NCI-H446 treated with DMSO at 0.1 percent for 48 hours (cell line): Measurements from ENCODE around the gene ADAMTS17.

Experiments
- DNase-seq: peaks from one replicate; lab custom pipeline; 2025; lab: John Stamatoyannopoulos, UW

ADAMTS17 gene

DNA sequence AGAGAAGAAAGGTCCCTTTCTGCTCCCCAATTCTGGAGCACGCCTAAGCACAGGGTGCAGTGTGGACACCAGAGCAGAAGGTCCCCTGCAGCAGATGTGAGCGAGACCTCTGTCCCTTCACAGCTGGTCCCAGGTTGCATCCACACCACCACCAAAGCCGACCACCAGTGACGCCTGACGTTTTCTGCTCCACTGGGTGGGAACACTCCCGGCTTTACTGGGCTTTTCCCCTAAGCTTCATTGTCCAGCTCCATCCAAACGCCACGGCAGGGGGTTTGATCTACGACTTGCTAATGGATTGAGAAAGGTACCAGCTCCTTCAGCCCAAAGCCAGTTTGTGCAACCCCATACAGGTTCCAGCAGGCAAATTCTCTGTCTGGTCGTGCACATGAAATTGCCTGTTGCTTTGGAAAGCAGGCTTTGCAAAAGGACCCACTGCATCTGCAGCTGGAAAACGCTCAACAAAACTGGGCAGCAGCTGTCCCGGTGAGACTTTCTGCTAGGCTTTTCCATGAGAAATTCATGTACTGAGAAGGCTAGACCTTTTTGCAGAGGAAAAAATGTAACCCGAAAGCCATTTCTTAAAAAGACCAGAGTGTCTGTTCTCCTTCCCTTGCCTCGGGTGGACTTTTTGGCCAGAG lies 31.1 kb downstream of the ADAMTS17 start:
- DNase-seq: no peak

DNA sequence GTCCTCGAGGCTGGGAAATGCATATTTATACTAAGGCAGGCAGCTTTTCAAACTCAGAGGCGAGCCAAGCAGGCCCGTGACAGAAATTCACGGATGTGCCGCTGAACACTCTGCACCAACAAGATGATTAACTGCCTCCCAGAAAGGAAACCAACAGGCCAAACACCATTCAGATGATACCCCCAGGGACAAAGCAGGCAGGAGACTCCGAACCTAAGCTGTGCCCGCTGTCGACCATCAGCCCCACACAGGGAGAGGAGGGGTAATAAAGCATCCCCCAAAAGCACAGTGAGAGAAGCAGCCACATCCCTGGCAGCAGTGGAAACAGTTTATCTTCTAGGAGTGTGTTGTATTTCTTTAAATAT lies 31.8 kb downstream of the ADAMTS17 start:
- DNase-seq: no peak

DNA sequence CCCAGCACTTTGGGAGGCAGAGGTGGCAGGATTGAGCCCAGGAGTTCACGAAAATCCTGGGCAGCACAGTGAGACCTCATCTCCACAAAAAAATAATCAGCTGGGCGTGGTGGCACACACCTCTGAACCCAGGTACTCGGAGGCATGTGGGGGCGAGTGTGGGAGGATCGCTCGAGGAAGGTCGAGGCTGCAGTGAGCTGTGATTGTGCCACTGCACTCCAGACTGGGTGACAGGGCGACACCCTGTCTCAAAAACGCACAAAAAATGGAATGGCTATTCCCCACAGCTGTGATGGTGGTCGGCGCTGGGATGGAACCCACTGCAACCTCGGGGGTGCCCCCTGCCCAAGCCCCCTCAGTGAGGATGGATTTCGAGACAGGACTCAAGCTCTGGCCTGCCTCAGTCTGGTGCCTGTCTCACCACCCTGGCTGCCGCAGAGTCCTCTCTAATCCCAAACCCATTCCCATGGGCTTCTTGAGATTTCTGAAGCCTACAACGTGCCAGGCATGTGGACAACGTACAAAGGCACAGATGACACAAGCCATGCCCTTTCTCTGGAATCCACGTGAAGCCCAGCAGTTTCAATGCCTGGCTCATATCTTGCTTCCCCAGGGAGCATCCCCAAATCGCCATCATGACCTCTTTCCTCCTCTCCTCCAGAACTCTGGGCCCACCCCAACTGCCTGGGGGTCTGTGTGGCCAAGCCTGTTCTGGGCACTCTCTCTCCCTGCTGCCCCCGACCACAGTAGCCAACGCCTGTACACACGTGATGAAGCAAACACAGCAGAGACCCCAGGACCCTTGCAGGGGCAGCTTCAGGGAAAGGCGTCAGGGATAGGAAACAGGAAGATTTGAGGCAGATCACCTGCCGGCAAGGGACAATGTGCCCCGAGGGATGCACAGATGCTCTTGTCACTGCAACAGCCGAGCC lies 32.4 kb downstream of the ADAMTS17 start:
- DNase-seq: no peak

DNA sequence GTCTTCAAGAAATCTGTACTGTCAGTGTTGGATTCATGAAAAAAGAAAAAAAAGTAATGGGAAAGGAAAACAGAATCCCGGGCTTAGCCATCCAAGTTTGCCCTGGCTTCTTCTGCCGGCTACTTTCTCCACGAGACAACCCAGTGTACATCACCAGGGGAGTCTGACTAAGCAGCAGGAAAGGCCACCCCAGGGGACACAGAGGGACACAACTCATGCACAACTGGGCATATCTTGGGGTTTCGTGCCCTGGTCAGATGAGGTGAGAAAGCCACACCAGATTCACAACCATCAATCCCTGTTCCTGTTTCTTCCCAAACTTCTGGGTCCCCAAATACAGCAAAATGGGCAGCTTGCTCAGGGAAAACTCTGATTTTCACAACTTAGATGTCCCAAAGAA lies 33.2 kb downstream of the ADAMTS17 start:
- DNase-seq: no peak

DNA sequence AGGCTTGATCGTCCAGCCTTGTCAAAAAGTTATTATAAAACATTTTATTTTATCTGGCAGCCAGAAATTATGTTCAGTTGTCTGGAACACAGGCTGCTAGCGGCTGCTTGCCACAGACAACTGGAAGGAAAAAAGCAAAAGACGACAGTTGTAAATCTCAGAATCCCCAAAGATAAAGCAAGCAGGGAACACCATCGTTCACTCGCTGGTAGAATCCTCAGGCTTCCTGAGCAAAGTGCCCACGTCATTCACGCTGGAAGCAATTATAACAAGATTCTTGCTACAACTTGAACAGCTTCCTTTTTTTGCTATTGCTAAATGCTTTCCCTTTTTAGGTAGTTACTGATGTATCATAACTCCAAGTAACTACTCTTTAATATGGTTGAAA lies 33.6 kb downstream of the ADAMTS17 start:
- no peak for DNase-seq

DNA sequence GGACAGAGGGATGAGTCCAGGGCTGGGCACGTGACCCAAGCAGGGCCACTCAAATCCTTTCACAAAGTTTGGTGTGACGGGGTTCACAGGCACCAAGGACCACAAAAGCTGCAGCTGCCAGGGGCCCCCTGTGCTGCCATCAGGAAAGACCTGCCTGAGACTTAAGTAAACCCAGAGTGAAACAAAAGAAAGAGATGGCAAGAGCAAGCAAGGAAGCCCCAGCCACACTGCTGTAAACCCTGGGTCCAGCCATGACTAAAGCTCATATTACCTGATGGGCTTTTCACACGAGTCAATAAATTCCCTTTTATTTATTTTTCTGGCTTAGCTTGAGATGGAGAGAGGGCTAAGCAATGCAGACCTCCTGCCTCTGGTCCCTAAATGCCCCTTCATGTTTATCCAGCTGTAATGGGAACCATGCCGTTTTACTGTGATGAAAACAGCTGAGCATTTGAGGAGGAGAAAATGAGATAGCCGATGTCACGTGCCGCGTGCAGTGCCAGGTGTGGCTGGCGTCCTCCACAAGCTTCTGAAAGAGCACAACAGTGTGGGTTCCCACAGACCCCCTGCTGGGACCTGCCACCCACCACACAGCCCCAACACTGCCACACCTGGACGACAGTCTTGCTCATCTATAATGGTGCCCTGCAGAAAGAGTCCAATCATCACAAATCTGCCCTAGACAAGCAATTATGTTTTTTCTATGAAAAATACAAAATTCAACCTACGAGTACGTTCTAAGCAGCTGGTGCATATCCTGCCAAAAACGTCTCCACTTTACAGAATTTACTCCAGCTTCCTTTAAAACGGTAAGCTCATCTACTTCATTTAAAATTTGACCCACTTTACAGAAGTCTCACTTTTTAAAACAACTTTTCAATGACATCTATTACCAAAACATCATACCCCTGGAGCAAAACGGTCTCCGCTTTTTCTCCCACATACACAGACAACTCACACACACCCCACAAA lies 34.2 kb downstream of the ADAMTS17 start:
- no peak for DNase-seq

DNA sequence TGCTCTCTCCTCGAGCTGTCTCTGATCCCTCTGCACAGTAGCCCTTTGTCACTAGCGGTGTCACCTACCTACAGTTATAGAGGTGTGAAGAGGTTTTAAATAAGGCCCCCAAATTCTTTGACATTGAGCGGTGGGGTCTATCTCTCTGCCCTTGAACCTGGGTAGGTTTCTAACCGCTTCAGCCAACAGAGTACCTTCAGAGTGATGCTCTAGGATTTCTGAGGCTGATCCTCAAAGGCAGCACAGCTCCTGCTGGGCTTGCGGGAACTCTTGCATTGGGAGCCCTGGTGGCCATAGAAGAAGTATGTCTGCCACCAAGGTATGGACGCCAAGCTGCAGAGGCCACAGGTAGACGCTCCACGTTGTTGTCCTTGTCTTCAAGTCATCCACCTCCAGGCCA lies 35.7 kb downstream of the ADAMTS17 start:
- no peak for DNase-seq

DNA sequence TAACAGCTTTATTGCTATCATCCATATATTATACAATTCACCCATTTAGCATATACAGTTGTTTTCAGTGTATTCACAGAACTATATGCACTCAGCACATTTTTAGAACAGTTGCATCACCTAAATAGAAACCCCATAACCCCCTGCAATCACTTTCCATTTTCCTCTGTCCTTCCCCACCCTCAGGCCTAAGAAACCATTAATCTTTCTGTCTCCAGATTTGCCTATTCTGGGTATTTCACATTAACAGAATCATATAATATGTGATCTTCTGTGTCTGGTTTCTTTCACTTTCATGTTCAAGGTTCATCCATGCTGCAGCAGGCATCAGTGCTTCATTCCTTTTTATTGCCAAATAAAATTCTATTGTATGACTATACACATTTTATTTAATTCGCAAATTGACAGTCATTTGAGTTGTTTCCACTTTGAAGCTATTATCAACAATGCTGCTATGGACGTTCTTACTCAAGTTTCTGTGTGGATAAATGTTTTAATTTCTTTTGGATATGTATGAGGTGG lies 39.8 kb downstream of the ADAMTS17 start:
- DNase-seq: no peak

DNA sequence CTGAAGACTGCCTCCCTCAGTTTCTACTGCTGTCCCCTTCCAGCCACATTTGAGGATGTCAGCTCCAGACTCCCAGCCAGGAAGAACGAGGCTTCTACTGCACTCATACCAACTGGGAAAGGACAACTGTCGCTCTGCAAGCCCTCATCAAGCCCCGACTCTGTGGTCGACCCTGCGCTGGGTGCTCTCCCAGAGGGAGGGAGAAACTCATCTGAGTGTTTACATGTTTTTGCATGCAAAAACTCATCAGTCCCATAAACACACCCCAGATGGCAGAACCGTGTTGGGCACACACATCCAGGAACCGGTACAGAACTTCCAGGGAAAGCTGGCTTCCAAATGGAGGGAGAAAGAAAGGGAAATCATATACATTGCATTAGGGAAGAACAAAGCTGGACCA lies 43.5 kb downstream of the ADAMTS17 start:
- no peak for DNase-seq

DNA sequence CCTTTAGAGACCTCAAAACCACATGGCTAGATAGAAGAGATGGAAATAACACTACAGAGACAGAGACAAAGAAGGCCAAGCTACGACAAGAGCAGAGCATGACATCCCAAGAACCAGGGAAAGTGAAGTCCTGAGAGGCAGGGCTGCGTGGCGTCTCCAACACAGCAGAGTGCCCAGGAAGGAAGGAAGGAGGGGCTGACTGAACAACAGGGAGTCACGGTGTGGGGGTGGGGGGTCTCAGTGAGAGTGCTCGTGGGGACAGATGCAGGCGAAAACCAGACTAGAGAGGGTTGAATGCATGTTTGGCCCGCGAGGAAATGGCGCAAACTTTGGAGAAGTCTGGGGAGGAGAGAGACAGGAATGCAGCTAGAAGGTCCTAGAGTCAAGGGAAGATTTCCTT lies 44.0 kb downstream of the ADAMTS17 start:
- no peak for DNase-seq

DNA sequence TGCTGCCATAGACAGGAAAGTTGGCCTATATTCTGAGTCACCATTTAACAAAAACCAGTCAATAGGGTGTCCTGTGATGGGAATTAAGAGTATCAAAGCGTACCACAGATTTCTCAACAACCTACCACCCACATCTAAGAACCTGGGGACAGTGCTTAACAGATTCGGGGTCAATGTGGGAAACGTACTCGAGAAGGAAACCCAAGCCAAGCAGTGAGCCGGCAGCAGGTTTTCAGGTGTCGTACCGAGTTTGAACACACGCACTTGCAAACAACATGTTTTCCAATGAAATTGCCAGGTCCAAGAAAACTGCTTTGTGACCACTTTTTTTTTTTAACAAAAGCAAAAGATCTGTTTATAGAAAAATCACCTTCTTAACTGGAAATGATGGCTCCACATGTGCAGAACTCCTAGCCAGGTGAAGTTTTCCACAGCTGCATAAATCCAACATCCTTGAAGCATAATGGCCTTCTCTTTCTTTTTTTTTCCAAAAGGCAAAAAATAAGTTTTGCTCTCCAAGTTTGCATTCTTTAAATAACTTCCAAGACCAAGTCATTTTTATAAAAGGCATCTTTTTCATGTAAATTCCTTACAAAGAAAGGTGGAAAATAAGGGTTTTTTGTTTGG lies 45.7 kb downstream of the ADAMTS17 start:
- DNase-seq: no peak

DNA sequence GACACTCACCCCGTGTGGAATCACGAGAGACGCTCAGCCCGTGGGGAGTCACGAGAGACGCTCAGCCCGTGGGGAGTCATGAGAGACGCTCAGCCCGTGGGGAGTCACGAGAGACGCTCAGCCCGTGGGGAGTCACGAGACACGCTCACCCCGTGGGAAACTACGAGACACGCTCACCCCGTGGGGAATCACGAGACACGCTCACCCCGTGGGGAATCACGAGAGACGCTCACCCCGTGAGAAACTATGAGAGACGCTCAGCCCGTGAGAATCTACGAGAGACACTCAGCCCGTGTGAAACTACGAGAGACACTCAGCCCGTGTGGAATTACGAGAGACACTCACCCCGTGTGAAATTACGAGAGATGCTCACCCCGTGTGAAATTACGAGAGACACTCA lies 49.8 kb downstream of the ADAMTS17 start:
- no peak for DNase-seq

DNA sequence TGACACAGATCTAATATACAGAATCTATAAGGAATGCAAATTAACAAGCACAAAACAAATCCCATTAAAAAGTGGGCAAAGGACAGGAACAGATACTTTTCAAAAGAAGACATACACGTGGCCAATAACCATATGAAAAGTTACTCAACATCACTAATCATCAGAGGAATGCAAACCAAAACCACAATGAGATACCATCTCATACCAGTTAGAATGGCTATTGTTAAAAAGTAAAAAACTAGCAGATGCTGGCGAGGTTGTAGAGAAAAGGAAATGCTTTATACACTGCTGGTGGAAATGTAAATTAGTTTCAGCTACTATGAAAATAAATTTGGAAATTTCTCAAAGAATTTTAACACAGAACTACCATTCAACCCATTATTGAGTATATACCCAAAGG lies 50.7 kb downstream of the ADAMTS17 start:
- no peak for DNase-seq

DNA sequence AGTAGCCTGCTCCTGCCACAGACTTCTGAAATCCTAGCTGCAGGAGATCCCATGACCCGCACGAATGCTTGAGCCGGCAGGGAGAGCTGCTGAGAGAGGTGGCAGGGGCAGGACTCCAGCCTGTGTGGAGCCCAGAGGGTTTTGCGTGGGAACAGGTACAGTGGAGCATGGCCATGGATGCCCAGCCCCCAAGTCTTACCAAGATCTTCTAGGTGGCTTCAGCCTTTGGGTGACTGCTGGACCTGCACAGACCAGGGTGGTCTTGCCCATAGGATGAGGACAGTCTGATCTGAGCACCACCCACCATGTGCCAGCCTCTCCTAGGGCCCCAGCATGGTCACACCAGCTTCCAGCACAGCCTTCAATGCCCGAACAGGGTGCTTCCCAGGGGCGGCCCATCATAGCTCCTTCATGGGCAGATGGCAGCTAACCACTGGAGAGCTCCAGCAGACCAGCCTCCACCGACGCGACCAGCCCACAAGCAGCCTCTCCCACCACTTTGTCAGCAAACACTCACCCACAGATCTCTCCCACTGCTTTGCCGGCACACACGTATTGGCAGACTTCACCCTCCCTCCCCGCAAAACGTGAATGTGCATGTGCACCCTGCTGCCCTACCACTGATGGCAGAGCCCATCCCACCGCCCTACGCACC lies 56.0 kb downstream of the ADAMTS17 start:
- DNase-seq: no peak

DNA sequence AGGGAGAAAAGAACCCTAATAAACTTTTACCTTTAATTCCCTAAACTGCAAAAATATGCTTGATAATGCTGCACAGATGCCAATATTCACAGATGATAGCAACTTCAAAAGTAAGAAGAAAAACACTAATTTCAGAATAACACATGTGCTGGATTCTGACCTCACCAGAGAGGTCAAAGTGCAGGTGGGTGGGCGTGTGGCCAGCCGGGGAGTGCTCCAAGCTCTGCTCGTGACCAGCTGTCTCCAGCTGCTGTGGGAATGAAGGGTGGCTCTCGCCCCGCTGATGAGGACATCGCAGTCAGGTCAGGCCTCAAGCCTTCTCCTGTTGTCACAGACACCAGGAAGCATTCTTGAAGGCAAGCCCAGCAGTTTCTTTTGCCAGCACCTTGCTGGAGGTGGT lies 57.1 kb downstream of the ADAMTS17 start:
- DNase-seq: no peak

DNA sequence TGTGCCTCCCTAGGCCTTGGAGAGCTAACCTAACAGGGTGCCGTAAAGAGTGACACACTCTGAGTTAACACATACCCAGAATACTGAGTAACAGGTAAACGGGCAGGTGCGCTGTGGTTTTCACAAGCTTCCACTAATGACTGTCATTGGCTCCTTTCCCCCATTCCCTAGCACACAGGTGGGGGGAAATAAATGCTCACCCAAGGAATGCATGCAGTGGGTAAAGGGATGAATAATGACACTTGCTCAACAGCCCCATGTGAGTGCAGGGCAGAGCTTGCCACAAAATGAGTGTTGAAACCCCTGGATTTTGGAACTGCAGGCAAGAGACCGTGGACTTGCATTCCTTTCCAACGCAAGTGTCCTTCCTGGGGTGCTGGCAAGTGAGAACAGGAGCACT lies 57.6 kb downstream of the ADAMTS17 start:
- no peak for DNase-seq

DNA sequence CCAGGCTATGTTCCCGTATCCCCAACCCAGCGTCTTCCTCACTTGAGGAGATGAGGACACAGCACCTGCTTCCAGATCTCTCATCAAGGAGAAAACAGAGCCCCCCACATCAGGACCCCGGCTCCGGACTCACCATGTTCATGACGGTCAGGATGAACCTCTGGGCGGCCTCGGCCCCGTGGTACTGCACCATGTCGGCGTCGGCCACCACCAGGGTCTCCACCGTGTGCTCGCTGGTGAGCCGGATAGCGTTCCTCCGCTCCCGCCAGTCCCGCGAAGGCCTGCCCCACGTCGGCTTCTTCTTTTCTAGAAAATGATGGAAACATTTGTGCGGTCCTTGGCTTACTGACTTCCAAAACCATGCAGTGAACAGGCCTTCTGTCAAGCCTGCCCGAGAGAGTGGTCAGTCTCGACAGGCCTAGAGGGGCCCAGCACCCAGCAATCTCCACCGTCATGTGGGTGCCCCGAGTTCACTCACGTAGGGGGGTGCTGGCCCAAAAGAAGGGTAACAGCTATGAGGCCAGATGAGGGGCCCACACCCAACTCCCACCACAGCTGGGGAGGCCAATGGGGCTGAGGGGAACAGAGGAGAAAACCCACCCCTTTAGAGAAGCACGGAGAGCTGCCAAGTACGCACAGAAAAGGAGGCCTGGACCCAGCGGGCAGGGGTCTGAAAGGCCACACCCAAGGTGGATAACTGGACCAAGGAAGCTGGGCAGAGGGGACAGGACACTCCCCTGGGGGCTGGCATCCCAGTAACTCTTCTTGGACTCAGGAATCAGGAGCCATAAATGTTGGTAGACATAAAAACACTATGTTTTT lies 60.5 kb downstream of the ADAMTS17 start:
- DNase-seq: no peak

DNA sequence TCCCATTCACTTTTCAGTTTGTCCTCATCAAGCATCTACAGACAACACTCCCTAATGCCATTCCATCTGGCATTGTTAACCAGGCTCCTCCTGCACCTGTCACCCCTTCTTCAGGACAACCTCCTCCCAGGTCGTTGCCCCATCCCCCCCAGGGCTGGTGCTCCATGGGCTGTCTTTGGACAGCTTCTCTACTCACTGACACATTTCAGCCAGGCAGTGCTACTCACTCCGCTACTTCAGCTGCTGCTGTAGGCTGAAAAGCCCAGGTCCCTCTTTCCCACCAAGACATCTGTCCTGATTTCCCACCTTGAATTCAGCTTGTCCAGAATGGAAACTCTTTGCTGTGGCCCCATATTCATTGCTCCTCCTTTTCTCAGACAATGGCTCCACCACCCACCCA lies 61.9 kb downstream of the ADAMTS17 start:
- DNase-seq: no peak

DNA sequence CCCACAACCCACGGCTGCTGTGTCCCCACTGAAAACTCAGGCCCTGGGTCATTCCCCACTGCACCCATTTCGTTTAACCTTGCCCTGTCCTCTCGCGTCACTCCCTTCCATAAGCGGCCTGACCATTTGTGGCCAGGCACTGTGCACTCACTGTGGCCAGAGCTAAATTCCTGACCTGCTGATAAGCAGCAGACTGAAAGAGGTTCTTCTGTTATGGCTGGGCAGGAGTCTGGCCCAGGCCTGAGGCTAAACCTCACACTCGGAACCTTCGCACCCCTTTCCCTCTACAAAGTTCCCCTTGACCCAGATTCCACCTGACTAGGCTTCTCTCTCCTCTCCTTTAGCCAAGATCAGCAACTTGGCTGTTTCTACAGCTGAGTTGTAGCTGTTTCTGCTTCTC lies 62.3 kb downstream of the ADAMTS17 start:
- no peak for DNase-seq

DNA sequence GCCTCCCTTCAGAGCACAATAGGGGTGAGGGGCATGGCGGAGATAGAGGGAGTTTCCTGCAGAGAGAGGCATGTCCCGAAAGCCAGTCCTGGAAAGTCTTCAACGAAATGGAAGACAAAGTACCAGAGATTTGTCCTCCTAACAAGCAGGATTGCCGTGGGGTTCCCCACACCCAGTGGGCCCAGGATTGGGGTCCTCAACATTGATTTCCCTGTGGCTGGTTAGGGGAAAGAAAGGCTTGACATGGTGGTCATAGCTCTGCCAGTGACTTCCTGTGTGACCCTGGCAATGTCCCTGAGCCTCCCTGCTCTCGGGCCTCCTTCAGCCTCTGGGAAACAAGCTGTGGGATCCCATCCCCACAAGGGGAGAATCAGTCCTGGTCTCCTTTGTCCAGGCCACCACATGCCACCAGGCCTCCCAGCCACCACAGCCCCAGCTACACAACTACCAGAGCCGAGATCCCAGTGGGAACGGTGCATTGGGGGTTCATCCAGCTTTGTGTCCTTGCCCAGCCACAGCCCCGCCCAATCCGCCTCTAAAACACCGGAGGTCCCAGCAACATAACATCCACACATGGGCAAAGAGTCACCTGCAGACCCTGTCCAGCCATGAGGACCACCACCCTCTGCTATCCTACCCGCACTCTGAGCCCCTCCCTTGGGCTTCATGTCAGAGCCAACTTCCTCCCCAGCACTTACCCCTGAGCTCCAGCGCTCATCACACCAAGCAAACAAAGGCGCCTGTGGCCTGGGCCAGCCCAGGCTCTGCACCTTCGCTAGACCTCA lies 63.0 kb downstream of the ADAMTS17 start:
- DNase-seq: no peak
